HG03139 (cell line): ENCODE results near the gene POFUT2.
"Not testable (repeated sequence)": the region's sequence is repeated elsewhere in the genome, so short reads cannot be mapped to it uniquely, and the experiment has no call there.

Experiments used
- ATAC-seq: cut with Tn5 transposase; IDR thresholded peaks from one replicate; pipeline ENCODE4 v1.9.1; 2021; ENCODE audit not compliant: unreplicated experiment

Gene POFUT2

GRCh38 chr21:45326891-45327440 is 39.3 kb upstream of the POFUT2 start:
- ATAC-seq: no peak

- ATAC-seq: no peak
Measured at GRCh38 chr21:45326169-45326851, 38.6 kb upstream of the POFUT2 start.

- ATAC-seq: no peak
Measured at GRCh38 chr21:45325206-45326168, 37.8 kb upstream of the POFUT2 start.

- no peak for ATAC-seq
Measured at GRCh38 chr21:45324489-45325205, 37.0 kb upstream of the POFUT2 start.

- ATAC-seq: no peak
Measured at GRCh38 chr21:45323487-45324311, 36.0 kb upstream of the POFUT2 start.

GRCh38 chr21:45322960-45323461 is 35.3 kb upstream of the POFUT2 start:
- no peak for ATAC-seq

GRCh38 chr21:45322231-45322959 is 34.7 kb upstream of the POFUT2 start:
- no peak for ATAC-seq

GRCh38 chr21:45320261-45321025 is 32.7 kb upstream of the POFUT2 start:
- ATAC-seq: no peak

- no peak for ATAC-seq
Measured at GRCh38 chr21:45319461-45320211, 31.9 kb upstream of the POFUT2 start.

- ATAC-seq: no peak
Measured at GRCh38 chr21:45318556-45319404, 31.1 kb upstream of the POFUT2 start.

GRCh38 chr21:45318146-45318555 is 30.5 kb upstream of the POFUT2 start:
- ATAC-seq: no peak

GRCh38 chr21:45317398-45318145 is 29.9 kb upstream of the POFUT2 start:
- no peak for ATAC-seq

GRCh38 chr21:45316871-45317397 is 29.2 kb upstream of the POFUT2 start:
- no peak for ATAC-seq

GRCh38 chr21:45315676-45316470 is 28.2 kb upstream of the POFUT2 start:
- ATAC-seq: not testable (repeated sequence)

- ATAC-seq: no peak
Measured at GRCh38 chr21:45313682-45314081, 26.0 kb upstream of the POFUT2 start.
